ENCODE data around the gene JRKL.

The JRKL gene

DNA sequence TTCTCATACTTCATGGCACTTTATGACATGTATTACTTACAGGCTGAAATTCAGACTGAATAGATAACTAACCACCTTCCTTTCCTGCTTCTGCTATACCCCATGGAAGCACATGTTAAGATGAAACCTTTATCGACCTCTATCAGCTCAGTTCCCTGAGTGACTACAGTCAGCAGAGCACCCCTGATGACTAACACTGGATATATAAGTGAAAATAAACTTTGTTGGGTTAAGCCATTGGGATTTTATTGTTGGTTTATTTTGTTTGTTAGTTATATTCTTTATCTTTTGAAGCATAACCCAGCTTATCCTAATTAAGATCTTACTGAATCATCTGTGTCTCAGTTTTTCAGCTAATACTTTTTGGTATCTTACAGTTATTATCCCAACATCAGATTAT lies 23.8 kb upstream of the JRKL start:
- H3K36me3 ChIP-seq (ENCODE audit: insufficient read depth, low read depth, low read length) = peaks cover 28% of the 10 kb centered on the region
- no peaks in the 10 kb centered on the region for H3K4me1 ChIP-seq (ENCODE audit: insufficient read depth, low read length)
- no peak overlapping the region for H3K4me3 ChIP-seq (ENCODE audit: low read length)
- H3K27ac ChIP-seq (ENCODE audit: low read length) = no peak overlapping the region
- H3K9ac ChIP-seq (ENCODE audit: low read depth, low read length) = no peak overlapping the region
- H3K27me3 ChIP-seq (ENCODE audit: insufficient read depth, low read length) = no peaks in the 10 kb centered on the region
- H3K9me3 ChIP-seq (ENCODE audit: insufficient read depth, low read depth, low read length) = no peaks in the 10 kb centered on the region

DNA sequence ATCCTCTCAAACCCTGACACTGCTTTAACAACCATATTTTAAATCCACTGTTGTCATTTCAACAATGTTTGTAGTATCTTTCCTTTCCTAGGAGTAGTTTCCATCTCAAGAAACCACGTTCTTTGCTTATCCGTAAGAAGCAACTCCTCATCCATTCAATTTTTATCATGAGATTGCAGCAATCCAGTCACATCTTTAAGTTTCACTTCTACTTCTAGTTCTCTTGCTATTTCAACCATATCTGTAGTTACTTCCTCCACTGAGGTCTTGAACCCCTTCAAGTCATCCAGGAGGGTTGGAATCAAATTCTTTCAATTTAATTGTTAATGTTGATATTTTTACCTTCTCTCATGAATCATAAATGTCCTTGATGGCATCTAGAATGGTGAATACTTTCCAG lies 22.5 kb upstream of the JRKL start:
- Histone ChIP-seq H3K4me3 (ENCODE audit: low read length) (no peak overlapping the region), H3K27me3 (ENCODE audit: insufficient read depth, low read length) (no peaks in the 10 kb centered on the region), H3K4me1 (ENCODE audit: insufficient read depth, low read length) (no peaks in the 10 kb centered on the region), H3K9me3 (ENCODE audit: insufficient read depth, low read depth, low read length) (no peaks in the 10 kb centered on the region), H3K9ac (ENCODE audit: low read depth, low read length) (no peak overlapping the region), H3K36me3 (ENCODE audit: insufficient read depth, low read depth, low read length) (peaks cover 28% of the 10 kb centered on the region), H3K27ac (ENCODE audit: low read length) (no peak overlapping the region)

DNA sequence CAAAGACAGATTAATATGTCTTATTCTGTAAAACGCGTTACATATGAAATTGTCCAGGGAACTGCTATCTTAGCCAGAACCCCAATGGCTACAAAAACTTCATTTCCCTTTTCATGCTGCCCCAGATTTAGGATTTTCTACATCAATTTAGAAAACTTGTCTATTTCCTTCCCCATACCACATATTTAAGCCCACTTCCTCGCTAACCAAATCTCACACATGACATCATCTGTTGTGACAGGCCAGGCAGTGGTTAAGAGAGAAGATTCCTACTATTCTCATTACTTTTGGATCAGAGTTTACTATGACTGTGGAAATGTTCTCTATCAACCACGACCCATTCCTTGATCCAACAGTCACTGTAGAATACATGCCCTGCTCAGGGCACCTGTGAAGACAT lies 16.0 kb upstream of the JRKL start:
- Histone ChIP-seq H3K27me3 (ENCODE audit: insufficient read depth, low read length) (no peaks in the 10 kb centered on the region), H3K9me3 (ENCODE audit: insufficient read depth, low read depth, low read length) (no peaks in the 10 kb centered on the region), H3K36me3 (ENCODE audit: insufficient read depth, low read depth, low read length) (0 out of 2 replicates have a peak, but pooled peaks cover 16% of the 10 kb centered on the region), H3K9ac (ENCODE audit: low read depth, low read length) (no peak overlapping the region), H3K4me3 (ENCODE audit: low read length) (no peak overlapping the region), H3K27ac (ENCODE audit: low read length) (no peak overlapping the region), H3K4me1 (ENCODE audit: insufficient read depth, low read length) (no peaks in the 10 kb centered on the region)

DNA sequence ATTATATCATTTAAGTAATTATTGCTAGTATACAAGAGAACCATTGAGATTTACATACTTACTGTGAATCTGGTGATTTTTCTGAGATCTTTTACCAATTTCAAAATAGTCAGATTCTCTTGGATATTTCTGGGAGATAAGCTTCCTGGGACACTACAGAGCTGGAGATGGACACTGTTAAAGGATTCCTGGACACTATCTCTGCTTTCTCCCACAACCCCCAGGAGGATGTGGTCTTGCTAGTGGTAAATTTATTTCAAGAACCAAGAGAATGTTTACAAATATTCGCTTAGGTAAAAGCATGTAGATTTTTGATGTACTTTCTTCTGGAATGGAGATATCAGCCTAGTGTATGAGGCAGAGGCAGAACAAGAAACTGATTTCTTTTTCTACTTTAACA lies 13.0 kb upstream of the JRKL start:
- no peaks in the 10 kb centered on the region for H3K27me3 ChIP-seq (ENCODE audit: insufficient read depth, low read length)
- H3K9ac ChIP-seq (ENCODE audit: low read depth, low read length) = no peak overlapping the region
- H3K4me3 ChIP-seq (ENCODE audit: low read length) = no peak overlapping the region
- peaks cover 14% of the 10 kb centered on the region for H3K36me3 ChIP-seq (ENCODE audit: insufficient read depth, low read depth, low read length)
- no peak overlapping the region for H3K27ac ChIP-seq (ENCODE audit: low read length)
- no peaks in the 10 kb centered on the region for H3K4me1 ChIP-seq (ENCODE audit: insufficient read depth, low read length)
- no peaks in the 10 kb centered on the region for H3K9me3 ChIP-seq (ENCODE audit: insufficient read depth, low read depth, low read length)

DNA sequence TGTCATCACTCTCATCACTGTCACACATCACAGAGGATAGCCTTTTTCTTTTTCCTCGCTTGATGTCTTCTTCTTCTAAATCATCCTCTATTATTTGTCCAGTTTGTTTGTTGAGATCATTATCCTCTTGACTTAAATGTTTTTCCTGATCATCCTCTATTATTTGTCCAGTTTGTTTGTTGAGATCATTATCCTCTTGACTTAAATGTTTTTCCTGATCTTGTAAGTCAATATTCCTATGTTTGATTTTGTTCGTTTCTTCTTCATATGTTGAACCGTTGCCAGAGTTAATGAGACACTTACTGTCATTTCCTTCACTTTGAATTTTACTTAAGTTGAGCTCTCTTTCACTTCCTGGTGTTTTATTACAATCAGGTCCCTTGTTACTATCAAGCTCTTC lies 5.7 kb upstream of the JRKL start:
- Histone ChIP-seq H3K4me3 (ENCODE audit: low read length) (no peak overlapping the region), H3K9ac (ENCODE audit: low read depth, low read length) (no peak overlapping the region), H3K4me1 (ENCODE audit: insufficient read depth, low read length) (peaks cover 4% of the 10 kb centered on the region; the same call in 1 of the 2 replicates), H3K27ac (ENCODE audit: low read length) (no peak overlapping the region), H3K9me3 (ENCODE audit: insufficient read depth, low read depth, low read length) (no peaks in the 10 kb centered on the region), H3K36me3 (ENCODE audit: insufficient read depth, low read depth, low read length) (peaks cover 29% of the 10 kb centered on the region), H3K27me3 (ENCODE audit: insufficient read depth, low read length) (no peaks in the 10 kb centered on the region)

DNA sequence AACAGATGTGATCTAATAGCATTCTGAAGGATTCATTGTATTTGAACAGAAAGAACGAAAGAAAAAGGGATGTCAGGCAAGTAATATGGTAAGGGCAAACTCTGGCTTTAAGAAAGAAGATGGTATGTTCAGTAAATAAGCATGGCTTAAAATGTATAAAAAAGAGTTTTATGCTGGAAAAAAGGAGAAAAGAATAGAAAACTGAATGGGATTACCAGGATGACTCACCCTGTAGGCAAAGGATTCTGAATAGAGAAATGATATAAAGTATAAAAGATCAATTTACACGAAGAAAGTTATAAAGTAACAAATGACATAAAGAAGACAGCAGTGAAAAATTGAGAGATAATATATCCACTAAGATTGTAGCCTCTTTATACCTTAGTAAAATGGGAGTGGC lies 4.6 kb upstream of the JRKL start:
- Histone ChIP-seq H3K9me3 (ENCODE audit: insufficient read depth, low read depth, low read length) (no peaks in the 10 kb centered on the region), H3K9ac (ENCODE audit: low read depth, low read length) (no peak overlapping the region), H3K4me3 (ENCODE audit: low read length) (no peak overlapping the region), H3K4me1 (ENCODE audit: insufficient read depth, low read length) (peaks cover 4% of the 10 kb centered on the region; the same call in 1 of the 2 replicates), H3K36me3 (ENCODE audit: insufficient read depth, low read depth, low read length) (peaks cover 26% of the 10 kb centered on the region), H3K27ac (ENCODE audit: low read length) (no peak overlapping the region), H3K27me3 (ENCODE audit: insufficient read depth, low read length) (no peaks in the 10 kb centered on the region)

DNA sequence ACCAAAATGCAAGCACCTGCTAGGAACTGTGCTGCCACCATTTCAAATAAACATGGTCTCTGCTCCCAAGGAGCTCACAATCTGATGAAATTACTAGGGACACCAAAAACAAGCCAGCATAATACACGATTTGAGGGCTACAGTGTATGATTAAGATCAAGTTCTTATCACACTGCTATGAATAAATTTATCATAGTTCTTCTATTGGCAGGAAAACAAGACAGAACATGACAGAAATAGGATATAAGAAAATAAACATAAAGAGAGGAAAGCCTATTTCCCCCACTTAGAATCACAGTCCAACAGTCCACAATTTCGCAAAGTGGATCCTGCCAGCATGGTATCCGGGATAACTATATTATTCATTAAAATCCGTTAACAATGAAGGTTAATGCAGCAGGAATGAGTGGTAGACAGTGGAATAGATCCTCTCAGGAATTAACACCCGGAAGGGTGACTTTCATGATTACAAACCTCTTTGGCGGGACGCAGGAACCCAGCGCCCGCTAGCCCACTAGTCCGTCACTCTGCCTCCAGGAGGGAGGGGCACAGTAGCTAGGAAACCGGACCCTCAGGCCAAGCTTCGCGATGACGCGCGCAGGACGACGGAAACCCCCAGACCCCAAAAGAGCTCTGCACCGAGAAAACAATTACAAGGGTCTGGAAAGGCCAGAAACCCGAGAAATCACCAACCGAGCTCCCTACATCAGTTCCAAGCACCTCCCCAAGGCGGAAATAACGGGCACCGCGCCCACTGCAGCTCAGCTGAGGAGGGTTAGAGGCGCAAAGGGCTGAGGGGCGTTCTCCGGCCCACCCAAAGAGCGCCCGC lies 708 bp upstream of the JRKL start:
- peaks cover 4% of the 10 kb centered on the region; the same call in 1 of the 2 replicates for H3K4me1 ChIP-seq (ENCODE audit: insufficient read depth, low read length)
- H3K9ac ChIP-seq (ENCODE audit: low read depth, low read length) = peak overlapping the region; percentile 89
- peaks cover 7% of the 10 kb centered on the region; the same call in 1 of the 2 replicates for H3K36me3 ChIP-seq (ENCODE audit: insufficient read depth, low read depth, low read length)
- H3K9me3 ChIP-seq (ENCODE audit: insufficient read depth, low read depth, low read length) = no peaks in the 10 kb centered on the region
- H3K27me3 ChIP-seq (ENCODE audit: insufficient read depth, low read length) = no peaks in the 10 kb centered on the region
- H3K27ac ChIP-seq (ENCODE audit: low read length) = peak overlapping the region; percentile 37
- peak overlapping the region; percentile 93 for H3K4me3 ChIP-seq (ENCODE audit: low read length)

DNA sequence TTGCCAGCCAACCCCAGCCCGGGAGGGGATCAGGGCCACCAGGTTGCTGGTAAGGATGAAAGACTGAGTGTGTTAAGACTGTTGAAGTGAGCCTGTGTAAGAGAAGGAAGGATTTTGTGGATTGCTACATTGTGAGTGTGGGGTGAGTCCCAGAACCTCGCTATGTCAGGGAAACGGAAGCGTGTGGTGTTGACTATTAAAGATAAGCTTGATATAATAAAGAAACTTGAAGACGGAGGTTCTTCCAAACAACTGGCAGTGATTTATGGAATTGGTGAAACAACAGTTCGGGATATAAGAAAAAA lies 627 bp downstream of the JRKL start:
- Histone ChIP-seq H3K4me3 (ENCODE audit: low read length) (peak overlapping the region; percentile 93), H3K9me3 (ENCODE audit: insufficient read depth, low read depth, low read length) (no peaks in the 10 kb centered on the region), H3K4me1 (ENCODE audit: insufficient read depth, low read length) (peaks cover 4% of the 10 kb centered on the region; the same call in 1 of the 2 replicates), H3K9ac (ENCODE audit: low read depth, low read length) (peak overlapping the region; percentile 88; the same call in 1 of the 2 replicates), H3K27ac (ENCODE audit: low read length) (no peak overlapping the region), H3K36me3 (ENCODE audit: insufficient read depth, low read depth, low read length) (no peaks in the 10 kb centered on the region), H3K27me3 (ENCODE audit: insufficient read depth, low read length) (no peaks in the 10 kb centered on the region)

DNA sequence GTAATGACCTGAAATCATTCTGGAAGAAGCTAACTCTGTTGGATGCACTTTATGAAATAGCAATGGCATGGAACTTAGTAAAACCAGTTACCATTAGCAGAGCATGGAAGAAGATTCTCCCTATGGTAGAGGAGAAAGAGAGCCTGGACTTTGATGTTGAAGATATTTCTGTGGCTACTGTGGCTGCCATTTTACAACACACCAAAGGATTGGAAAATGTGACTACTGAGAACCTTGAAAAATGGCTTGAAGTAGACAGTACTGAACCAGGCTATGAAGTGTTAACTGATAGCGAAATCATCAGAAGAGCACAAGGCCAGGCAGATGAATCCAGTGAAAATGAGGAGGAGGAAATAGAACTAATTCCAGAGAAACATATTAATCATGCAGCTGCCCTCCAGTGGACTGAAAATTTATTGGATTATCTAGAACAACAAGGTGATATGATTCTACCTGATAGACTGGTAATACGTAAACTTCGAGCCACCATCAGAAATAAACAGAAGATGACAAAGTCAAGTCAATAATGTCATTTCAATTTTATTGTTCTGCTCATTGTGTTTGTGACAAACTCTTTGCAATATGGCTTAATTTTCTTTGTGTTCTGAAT lies 2.0 kb downstream of the JRKL start:
- Histone ChIP-seq H3K9ac (ENCODE audit: low read depth, low read length) (no peak overlapping the region), H3K36me3 (ENCODE audit: insufficient read depth, low read depth, low read length) (no peaks in the 10 kb centered on the region), H3K4me1 (ENCODE audit: insufficient read depth, low read length) (peaks cover 4% of the 10 kb centered on the region; the same call in 1 of the 2 replicates)

DNA sequence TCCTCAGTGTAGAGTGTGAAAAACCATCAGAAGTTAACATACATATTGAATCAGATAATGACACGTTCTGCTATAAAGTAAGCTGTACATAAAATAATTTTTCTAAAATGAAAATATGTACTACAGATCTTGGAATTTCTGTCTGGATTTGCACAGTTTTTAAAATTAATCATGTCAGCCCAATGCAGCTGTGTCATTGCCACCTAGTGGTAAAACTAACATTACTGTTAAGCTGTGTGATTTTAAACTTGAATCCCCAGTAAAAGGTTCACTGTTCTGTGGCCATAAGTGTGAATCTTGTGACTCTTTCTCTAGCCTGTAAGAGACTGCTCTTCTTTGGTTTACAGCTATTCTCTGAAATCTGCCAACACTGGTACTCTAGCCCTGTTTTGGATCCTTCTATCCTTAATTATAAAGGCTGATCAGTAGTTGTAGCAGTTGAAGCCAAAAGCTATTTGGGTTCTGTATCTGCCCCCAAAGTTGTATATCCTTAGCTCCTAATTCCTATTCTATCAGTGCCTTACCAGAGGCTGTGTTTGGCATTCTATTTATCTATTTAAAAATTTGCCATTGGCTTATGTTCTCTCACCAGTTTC lies 4.0 kb downstream of the JRKL start:
- no peak overlapping the region for H3K27ac ChIP-seq (ENCODE audit: low read length)
- H3K9ac ChIP-seq (ENCODE audit: low read depth, low read length) = no peak overlapping the region
- no peak overlapping the region for H3K4me3 ChIP-seq (ENCODE audit: low read length)
- H3K4me1 ChIP-seq (ENCODE audit: insufficient read depth, low read length) = no peaks in the 10 kb centered on the region
- no peaks in the 10 kb centered on the region for H3K9me3 ChIP-seq (ENCODE audit: insufficient read depth, low read depth, low read length)
- no peaks in the 10 kb centered on the region for H3K27me3 ChIP-seq (ENCODE audit: insufficient read depth, low read length)
- no peaks in the 10 kb centered on the region for H3K36me3 ChIP-seq (ENCODE audit: insufficient read depth, low read depth, low read length)

More for the DNA sequence above, 2.0 kb downstream of the JRKL start:
- no peak overlapping the region for H3K4me3 ChIP-seq (ENCODE audit: low read length)
- no peak overlapping the region for H3K27ac ChIP-seq (ENCODE audit: low read length)
- H3K27me3 ChIP-seq (ENCODE audit: insufficient read depth, low read length) = no peaks in the 10 kb centered on the region
- H3K9me3 ChIP-seq (ENCODE audit: insufficient read depth, low read depth, low read length) = no peaks in the 10 kb centered on the region

DNA sequence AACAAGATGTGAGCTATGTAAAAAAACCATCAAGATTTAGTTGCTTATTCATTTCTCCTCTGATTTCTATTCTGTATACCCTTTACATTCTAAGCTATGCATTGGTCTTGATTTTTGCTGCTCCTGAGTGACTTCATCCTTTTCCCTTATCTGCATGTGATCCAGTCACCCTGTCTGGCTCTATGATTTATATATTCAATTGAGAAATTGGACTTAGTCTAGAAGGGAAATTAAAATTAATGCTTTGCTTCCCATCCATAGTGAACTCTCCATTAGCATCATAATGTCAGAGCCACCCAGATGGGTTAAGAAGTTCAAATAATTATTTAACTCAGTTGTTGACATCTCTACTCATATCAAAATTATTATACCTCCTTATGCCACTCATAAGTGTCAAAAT lies 5.0 kb downstream of the JRKL start:
- H3K4me1 ChIP-seq (ENCODE audit: insufficient read depth, low read length) = no peaks in the 10 kb centered on the region

DNA sequence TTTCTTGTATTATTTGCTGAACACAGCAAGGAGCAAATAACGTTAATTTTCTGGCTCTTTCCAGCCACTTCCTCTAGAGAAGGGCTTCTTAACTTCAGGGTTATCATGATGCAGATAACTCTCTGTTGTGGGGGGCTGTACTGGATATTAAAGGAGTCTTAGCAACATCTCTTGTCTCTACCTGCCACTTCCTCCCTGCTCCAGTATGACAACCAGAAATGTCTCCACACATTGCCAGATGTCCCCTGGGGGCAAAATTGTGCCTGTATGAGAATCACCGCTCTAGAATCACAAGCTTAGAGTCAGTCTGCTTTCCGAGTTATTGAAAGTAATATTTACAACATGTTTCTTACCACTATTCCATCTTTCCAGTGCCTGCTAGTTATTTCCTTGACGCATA lies 6.8 kb downstream of the JRKL start:
- no peaks in the 10 kb centered on the region for H3K4me1 ChIP-seq (ENCODE audit: insufficient read depth, low read length)
- no peaks in the 10 kb centered on the region for H3K9me3 ChIP-seq (ENCODE audit: insufficient read depth, low read depth, low read length)
- H3K27ac ChIP-seq (ENCODE audit: low read length) = no peak overlapping the region
- no peaks in the 10 kb centered on the region for H3K27me3 ChIP-seq (ENCODE audit: insufficient read depth, low read length)
- H3K4me3 ChIP-seq (ENCODE audit: low read length) = no peak overlapping the region
- no peak overlapping the region for H3K9ac ChIP-seq (ENCODE audit: low read depth, low read length)
- H3K36me3 ChIP-seq (ENCODE audit: insufficient read depth, low read depth, low read length) = no peaks in the 10 kb centered on the region

More for the DNA sequence above, 5.0 kb downstream of the JRKL start:
- no peaks in the 10 kb centered on the region for H3K9me3 ChIP-seq (ENCODE audit: insufficient read depth, low read depth, low read length)
- H3K27me3 ChIP-seq (ENCODE audit: insufficient read depth, low read length) = no peaks in the 10 kb centered on the region
- no peaks in the 10 kb centered on the region for H3K36me3 ChIP-seq (ENCODE audit: insufficient read depth, low read depth, low read length)
- H3K9ac ChIP-seq (ENCODE audit: low read depth, low read length) = no peak overlapping the region
- H3K27ac ChIP-seq (ENCODE audit: low read length) = no peak overlapping the region
- no peak overlapping the region for H3K4me3 ChIP-seq (ENCODE audit: low read length)

All from iPS-20b (cell line).